ENCODE measurements around the gene CD1D.
"Not testable (repeated sequence)": the region's sequence is repeated elsewhere in the genome, so short reads cannot be mapped to it uniquely, and the experiment has no call there.

CD1D gene

DNA sequence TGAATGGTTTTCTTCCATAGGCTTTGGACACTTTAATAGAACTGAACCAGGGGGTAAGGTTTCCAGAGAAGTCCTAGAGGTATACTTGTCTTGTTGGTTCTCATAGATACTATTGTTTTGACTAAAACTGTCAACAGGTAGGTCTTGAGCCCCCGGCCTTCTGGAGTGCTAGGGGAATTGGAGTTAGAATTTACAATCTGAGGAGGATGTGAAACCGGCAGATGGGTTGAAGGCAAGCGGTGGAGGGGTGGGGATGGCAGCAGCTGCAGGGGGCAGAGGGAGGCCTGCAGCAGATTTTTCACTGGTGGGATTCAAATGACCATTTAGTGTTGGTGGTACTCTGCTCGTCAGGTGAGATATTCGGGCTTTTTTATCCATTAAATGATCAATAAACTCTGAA is 4.3 kb upstream of the CD1D start:
- DNase-seq (ENCODE audit: low read depth in 2 of 2): no peak

DNA sequence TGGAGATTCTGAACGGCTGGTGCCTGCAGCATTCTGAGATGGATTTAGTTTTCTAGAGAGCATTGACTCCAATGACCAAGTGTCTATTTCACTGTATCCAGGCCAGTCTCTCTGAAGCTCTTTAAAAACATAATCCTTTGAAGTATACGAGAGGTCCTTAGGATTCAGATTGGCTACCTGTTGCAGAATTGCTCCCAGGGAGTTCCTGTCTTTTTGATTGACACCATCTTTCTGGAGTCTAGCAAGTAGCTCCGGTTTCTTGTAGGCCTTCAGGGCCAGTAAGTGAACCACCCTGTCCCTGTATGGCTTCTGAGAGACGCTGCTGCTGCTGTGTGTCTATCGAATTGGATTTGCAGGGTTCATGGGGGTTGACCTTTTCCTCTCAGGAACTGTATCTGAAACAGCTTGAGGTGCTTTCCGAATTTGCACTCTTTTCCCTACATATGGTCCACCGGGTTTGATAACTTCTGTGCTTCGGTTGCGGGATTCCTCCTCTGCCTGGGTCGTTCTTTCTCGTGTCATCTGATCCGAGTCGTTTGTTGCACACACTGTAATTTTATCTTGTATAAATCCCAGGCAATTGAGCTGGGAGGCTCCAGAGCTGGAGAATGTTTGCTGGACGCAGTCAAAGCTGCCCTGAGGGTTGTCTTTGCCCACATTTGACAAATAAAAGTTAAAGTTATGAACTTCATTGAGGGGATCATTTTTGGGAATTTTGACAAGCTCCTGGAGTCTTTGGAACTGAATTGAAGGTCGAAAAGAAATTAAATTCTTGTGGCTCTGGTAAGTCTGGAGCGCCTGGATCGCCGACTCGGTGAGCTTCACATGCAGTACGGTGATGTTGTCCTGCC is 3.6 kb upstream of the CD1D start:
- DNase-seq (ENCODE audit: low read depth in 2 of 2): not testable (repeated sequence)

DNA sequence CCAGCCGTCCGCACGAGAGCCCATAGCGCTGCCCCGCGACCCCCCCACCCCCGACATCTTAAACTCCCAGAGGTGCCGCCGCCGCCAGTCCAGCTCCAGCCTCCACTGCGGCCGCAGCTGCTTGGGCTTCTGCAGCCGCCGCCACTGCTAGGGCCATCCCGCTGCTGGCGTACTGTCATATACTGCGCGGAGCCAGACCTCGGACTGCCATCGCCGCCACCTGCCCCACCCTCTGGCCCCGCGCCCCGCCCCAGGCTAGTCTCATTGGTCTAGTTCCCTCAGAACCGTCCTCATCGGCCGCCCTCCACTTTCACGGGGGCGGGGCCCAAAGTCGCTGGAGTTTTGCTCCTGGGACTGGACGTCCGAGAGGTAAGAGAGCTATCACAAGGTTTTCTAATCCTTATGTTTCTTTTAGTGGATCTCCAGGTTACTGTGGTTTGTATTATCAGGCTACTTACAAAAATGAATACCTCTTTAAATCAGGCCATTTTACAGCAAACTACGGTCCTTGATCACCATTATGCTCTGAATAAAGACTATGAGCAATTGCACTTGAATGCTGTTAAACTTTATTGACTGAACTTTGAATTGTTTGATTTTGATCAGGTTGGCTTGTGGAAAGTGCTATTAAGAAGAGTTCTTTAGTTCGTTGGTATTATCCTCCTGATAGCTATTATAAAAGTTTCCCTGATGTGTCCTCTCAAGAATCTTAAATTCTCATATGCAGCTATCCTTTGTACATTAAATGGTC is 2.8 kb upstream of the CD1D start:
- DNase-seq (ENCODE audit: low read depth in 2 of 2): no peak

DNA sequence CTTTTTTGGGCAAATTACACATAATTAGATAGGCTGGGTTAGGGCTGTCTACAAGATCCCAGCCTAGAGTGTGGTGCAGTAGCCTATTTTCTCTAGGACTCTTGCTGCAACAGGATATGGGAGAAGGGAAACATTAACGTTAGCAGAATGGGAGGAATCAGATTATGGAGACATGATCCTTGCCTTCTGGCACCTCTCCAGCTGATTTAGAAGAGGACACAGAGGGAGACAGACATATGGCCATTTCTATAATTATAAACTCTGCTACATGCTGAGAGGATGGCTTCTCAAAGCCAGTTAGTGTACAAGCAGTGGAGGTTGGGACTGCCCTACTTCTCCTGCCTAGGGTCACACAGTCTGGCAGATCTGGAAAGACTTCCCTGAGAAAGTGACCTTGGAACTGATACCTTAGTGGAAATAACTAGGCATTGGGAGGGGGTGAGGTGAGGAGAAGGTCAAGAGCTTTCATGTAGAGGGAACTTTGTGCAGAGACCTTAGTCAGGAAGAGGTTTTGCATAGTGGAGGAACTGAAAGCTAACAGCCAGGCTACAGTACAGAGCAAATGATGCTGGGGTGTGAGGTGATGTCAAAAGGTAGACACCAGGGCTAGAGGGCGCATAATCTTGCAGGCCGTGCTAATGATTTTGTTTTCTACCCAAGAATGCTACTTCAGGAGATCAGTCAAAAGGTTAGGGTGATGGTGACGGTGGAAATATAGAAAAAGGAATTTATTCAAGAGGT is 1.2 kb upstream of the CD1D start:
- no peak for DNase-seq (ENCODE audit: low read depth in 2 of 2)

DNA sequence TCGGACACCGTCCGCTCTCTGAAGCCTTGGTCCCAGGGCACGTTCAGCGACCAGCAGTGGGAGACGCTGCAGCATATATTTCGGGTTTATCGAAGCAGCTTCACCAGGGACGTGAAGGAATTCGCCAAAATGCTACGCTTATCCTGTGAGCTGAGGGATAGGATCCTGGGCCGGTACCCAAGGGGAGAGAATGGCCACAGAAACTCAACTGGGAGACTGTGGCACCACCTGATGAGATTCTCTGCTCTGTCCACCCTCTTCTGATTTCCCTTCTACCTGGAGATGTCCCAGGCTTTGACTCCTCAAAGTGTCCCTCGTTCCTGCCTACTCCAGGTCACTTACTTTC is 855 bp downstream of the CD1D start:
- no peak for DNase-seq (ENCODE audit: low read depth in 2 of 2)

DNA sequence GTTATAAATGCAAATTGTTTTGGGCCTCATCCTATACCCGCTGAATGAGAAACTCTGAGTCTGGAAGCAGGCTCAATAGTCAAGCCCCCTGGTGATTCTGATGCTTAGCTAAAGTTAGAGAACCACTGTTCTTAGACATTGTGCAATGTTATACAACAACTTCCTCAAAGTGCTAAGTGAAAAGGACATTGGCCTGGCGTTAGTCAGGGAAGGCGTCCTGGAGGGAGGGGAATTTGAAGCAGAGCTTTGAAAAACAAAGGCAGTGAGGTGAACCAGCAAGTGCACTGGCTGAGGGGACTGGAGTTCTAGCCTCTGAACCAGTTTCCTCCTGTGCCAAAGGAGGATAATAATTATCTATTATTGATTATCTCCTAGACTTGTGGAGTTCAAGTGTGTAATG is 5.1 kb downstream of the CD1D start:
- DNase-seq (ENCODE audit: low read depth in 2 of 2): no peak

DNA sequence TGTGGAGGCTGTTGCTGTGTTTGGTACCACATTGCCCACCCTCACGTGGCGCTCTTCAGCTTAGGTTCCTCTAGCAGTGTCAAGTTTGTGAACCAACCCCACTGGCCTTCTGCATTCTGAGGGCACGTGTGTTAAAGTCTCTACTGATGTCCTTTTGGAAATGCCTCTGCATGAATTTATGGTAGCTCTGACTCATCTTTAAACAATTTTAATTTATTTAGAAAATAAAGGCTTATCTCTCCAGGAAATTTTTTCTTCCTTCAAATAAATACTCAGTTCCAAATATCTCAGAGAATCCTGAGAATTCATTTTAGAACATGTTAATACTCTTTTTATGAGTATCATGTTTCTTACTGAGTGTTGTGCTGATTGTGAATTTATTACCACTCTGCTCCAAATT is 5.5 kb downstream of the CD1D start:
- no peak for DNase-seq (ENCODE audit: low read depth in 2 of 2)

DNA sequence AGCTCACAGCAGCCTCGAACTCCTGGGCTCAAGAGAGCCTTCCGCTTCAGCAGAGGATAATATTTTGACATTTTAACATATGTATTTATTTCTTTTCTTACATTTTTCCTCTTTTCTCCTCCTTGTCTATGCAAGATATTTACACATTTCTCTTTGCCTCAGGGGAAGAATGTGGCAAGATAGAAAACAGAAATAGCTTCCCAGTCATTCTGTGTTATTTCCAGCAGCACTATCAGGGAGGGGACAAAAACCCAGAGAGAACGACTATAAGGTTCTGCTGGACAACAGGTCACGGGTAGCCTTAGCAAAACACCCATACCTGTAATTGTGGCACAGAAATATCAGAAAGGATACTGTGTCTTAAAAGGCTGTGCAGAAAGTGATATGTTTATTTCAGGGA is 7.9 kb downstream of the CD1D start:
- no peak for DNase-seq (ENCODE audit: low read depth in 2 of 2)

DNA sequence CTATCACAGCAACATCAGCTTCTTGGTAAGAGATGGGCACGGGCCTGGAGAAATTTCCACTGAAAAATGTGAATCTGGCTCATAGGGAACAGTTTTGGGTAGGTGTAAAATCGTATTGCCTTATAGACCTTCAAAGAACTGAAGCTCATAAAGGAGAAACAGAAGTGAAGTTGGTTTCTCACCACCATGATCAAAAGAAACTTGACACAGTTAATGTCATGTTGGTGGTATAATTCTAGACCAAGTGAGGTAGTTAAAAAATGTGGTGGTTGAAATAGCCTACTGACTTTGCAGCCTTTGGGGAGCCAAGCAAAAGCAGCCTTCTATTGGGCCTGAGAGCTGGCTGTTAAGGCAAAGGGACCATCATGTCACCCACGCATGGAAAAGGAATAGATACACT is 8.9 kb downstream of the CD1D start:
- DNase-seq (ENCODE audit: low read depth in 2 of 2): no peak

DNA sequence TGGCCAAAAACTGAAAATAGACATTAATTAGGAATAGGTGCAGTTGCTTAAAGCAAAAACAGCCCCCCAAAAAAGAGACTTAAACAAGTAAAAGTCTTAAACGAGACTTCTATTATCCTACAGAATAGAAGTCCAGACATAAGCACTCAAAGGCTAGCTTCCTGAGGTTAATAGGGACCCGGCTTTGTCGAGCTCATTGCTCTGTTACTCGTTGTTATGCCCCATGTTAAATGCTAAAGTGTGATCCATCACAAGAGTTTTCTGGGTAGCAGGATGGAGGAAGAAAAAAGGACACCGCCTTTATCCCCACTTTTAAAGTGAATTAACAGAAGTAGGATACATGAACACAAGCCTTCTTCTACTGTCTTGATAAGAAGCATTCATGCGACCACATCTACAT is 10.6 kb downstream of the CD1D start:
- DNase-seq (ENCODE audit: low read depth in 2 of 2): no peak

DNA sequence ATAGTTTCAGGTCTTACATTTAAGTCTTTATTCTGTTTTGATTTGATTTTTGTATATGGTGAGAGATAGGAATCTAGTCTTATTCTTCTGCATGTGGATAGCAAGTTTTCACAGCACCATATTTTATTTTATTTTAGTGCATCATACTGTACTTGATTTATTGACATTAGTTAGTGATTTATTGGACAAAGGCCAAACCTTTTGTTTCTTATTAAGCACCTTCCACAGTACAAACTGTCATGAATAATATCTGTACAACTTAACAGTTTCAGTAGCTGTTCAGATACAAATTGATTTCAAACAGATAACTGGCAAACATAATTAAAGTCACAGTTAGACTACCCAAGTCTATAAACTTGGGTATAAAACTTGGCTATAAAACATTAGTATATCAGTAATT is 15.8 kb downstream of the CD1D start:
- DNase-seq (ENCODE audit: low read depth in 2 of 2): no peak

DNA sequence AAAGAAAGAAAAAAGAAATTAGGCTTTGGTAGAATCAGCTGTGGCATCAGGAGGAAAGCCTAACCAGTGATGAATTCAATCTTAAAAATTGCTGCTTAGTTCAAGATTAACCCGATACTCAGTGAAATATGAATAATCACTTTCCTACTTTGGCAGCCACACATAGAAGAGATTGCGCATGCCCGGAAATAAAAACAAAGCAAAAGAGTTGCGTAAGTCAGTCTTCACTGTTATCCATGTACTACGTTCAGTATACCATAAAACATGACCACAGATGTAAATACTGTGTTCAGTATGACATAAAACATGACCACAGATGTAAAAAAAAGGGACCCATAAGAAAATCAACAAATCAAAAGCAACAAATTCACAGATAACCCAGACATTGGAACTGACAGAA is 19.2 kb downstream of the CD1D start:
- DNase-seq (ENCODE audit: low read depth in 2 of 2): no peak

DNA sequence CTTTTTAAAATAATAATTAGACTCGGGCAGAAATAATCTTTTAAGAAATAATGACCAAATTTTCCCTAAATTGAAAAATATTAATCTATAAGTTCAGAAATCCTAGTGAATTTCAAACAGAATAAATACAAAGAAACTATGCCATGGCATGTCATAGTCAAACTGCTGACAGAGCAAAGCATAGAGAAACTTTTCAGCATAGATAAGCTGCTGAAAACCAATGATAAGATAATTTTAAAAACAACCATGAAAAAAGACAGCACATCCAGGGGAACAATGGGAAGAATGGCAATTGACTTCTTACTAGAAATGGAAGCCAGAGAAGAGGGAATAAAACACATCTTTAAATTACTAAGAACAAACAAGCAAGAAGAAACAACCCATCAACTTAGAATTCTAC is 19.8 kb downstream of the CD1D start:
- DNase-seq (ENCODE audit: low read depth in 2 of 2): no peak

DNA sequence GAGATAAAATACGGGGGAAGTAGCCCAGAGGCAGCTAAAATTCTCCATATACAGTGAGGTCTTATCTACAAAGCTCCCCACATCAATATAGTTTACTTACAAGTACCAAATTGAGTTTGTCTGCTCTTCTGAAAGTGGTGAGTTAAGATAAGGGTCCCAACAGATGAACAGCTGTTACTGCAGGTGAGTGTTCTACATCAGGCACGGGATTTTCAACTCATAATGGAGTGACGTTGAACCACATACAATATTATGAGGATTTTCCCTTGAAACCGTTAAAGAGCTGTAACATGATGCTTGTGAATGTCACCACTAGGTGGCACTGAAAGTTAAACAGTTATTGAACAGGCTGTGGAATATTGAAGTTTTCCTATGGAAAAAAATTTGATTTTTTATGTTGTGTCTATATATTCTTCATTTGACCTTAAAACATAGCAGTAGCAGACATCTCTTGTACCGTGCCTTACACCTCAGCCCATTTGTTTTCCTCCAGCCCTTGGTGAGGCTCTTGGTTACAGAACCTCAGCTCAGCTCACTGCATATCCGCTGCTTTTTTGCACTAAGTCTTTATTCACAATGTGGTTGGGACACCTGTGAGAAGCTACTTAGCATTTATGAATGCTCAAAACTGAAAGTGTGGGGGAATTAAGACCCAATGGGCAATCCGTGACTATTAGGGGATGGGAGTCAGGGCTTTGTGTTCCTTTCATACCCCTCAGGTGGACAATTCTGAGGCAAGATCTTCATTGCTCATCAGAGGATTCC is 23.2 kb downstream of the CD1D start:
- DNase-seq (ENCODE audit: low read depth in 2 of 2): no peak

DNA sequence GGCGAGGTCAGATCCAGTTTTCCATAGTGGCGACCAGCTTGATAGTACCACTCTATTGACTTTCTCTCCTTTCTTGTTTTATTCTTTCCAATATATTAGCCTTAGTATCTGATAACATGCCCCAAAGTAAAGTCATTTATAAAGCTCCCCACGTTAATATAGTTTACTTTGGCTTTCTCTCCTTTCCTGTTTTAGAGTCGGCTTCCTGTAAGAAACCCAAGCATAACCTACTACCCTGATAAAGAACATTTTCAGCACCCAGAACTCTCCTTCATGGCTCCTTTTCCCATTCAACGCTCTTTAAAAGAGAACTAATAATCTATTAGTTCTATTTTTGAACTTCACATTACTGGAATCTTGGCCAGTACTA is 23.7 kb downstream of the CD1D start:
- DNase-seq (ENCODE audit: low read depth in 2 of 2): no peak

DNA sequence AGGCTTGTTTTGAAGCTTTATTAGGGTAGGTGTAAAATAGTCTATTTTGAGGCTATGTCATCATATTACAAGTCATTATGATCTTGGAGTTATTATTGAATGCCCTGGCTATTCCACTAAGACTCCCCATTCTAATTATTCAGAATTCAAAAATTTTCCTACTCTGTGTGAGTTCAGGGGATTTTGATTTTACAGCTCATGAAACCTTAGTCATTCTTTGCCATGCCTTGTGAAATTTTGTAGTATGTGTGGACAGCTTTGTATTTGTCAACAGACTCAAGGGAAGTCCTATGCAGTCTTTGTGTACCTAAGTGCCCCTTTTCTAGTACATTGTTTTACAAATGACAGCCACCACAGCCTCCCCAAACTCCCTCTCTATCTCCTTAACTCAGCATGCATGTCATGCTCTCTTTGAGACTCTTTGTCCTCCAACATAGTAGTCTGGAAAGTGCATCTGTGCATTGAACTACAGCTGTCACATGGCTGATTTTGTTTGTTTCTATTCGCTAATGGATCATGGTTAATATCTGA is 28.0 kb downstream of the CD1D start:
- DNase-seq (ENCODE audit: low read depth in 2 of 2): no peak

DNA sequence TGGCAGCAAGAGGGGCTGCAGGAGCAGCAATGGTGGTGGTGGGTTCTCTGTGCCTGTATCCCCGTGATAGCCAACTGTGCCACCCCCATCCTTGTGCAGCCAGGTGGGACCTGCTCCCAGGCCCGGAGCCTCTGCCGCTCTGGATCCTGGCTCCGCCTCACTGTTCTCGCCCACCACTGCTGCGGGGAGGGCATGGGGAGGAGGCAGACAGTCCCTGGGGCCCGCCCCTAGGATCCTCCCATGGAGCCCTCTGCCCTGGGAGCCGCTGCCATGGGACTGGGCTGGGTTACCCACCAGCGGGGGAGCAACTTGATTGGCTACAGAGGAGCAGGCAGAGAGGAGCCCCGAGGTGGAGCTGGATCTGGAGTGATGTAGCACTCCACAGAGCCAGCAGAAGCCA is 31.6 kb downstream of the CD1D start:
- no peak for DNase-seq (ENCODE audit: low read depth in 2 of 2)

DNA sequence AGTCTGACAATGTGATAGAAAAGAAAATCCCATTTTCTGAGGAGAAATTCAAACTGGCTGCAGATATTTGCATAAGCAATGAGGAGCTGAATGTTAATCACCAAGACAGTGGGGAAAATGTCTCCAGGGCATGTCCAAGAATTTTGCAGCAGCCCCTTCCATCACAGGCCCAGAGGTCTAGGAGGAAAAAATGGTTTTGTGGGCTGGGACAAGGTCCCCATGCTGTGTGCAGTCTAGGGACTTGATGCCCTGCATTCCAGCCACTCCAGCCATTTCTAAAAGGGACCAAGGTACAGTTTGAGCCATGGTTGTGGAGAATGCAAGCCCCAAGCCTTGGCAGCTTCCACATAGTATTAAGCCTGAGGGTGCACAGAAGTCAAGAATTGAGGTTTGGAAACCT is 42.8 kb downstream of the CD1D start:
- not testable (repeated sequence) for DNase-seq (ENCODE audit: low read depth in 2 of 2)

DNA sequence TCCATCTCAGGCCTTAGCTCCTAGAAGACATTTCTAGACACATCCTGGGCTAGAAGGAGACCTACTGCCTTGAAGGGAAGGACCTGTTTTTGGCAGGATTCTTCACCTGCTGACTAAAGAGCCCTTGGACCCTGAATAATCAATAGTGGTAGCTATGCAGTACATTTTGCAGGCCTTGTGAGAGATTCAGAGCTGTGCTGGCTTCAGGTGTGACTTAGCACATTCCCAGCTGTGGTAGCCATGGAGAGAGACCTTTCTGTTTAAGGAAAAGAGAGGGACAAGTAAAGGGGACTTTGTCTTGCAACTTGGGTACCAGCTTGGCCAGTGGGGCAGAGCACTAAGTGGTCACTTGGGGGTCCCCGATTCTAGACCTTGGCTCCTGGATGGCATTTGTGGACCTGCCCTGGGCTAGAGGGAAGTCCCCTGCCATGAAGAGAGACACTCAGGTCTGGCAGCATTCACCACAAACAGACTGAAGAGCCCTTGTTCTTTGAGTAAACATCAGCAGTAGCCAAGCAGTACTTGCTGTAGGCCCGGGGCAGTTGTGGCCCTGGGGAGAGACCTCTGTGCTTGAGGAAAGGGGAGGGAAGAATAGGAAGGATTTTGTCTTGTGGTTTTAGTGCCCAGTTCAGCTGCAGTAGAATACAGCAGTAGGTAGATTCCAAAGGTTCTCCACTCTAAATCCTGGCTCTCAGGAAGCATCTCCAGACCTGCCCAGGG is 47.4 kb downstream of the CD1D start:
- DNase-seq (ENCODE audit: low read depth in 2 of 2): no peak

Measured in stimulated activated CD8-positive, alpha-beta memory T cell treated with anti-CD3 and anti-CD28 coated beads, Interleukin-15, amount 100 ng/mL, for 4 hours (primary cell).